NCI-H1105 (cell line): ENCODE results near the gene SYNGR2.

ENCODE experiments used
- DNase-seq: peaks from one replicate; lab custom pipeline; 2025; lab: John Stamatoyannopoulos, UW

SYNGR2 gene

DNA sequence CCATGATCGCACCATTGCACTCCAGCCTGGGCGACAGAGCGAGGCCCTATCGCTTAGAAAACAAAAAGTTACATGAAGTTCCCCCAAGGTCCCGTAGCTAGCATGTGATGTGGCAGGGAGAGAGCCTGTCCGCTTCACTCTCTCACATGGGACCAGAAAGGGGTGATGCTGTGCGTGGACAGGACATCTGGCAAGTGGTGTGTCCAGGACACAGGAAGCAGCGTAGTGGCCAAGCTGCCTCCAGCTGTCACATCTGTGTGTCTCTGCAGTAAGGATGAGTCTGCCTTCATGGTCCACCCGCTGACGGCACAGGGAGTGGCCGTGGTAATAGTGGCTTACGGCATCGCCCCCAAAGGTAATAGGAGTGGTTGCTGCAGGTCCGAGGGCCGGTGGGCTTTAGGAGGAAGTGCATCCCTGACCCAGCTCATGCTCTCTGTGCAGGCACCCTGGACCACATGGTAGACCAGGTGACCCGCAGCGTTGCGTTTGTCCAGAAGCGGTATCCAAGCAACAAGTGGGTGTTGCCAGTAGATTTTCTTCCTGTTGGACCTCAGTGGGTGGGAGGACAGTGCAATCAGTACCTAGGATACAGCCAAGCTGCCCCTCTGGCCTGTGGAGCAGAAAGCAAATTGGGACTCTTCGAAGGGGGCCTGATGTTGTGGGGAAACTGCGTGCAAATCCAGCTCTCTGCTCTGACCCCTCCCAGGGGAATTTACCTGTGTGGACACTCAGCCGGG lies 36.2 kb downstream of the SYNGR2 start:
- DNase-seq, result no peak

DNA sequence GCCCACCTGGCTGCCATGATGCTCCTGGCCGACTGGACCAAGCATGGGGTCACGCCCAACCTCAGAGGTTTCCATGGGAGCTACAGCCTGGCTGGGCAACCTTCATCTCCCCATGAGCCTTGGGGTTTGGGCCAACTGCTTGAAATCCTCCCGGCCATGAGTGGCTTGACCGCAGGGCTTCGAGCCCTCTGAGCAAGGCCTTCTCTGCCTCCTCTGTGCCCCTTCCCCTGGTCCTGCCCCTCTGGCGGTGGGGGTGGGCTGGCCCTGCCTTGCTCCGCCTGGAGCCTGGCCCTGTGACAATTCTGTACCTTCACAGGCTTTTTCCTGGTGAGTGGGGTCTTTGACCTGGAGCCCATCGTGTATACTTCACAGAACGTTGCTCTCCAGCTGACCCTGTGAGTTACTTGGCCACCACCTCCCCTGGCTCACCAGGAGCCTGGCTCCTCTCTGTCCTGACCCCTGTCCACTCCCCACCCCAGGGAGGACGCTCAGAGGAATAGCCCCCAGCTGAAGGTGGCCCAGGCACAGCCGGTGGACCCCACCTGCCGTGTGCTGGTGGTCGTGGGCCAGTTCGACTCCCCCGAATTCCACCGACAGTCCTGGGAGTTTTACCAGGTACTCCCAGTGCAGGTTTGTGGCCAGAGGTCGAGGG lies 36.9 kb downstream of the SYNGR2 start:
- no peak for DNase-seq

DNA sequence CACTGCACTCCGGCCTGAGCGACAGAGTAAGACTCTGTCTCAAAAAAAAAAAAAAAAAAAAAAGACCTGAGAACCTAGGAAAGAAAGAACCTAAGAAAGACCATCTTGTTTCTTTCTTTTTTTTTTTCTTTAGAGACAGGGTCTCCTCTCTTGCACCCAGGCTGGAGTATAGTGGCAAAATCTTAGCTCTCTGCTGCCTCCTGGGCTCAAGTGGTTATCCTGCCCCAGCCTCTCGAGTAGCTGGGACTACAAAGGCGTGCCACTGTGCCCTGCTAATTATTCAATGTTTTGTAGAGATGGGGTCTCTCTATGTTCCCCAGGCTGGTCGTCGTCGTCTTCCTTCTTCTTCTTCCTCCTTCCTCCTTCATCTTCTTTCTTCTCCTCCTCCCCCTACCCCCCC lies 37.9 kb downstream of the SYNGR2 start:
- no peak for DNase-seq

DNA sequence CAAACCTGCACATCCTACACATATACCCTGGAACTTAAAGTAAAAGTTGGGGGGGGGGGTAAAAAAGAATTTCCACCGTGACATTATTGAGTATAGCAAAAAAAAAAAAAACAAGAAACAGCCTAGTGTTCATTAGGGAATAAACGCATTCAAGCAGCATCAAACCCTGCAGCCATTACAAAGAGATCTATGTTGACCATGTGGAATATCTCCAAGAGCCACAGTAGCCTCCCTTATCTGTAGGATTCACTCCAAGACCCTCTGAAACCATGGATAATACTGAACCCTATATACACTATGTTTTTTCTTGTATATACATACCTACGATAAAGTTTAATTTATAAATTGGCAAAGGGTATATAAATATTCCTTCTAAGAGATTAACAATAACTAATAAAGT lies 40.1 kb downstream of the SYNGR2 start:
- no peak for DNase-seq

DNA sequence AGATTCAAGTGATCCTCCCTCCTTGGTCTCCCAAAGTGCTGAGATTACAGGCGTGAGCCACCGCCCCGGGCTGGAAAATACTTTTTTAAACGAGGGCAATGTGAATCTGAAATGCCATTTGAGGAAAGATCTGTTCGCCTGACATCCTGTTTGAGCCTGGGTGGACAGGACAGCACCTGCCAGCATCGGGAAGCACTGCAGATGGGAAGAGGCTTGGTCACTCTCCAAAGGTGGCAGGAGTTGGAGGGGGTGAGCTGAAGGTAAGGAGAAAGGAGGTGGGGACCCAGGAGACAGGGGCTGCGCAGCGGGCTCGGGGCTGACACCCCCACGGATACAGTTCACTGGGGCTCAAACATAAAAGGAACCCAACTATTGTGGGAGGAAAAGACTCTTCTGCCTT lies 41.7 kb downstream of the SYNGR2 start:
- DNase-seq, result no peak

DNA sequence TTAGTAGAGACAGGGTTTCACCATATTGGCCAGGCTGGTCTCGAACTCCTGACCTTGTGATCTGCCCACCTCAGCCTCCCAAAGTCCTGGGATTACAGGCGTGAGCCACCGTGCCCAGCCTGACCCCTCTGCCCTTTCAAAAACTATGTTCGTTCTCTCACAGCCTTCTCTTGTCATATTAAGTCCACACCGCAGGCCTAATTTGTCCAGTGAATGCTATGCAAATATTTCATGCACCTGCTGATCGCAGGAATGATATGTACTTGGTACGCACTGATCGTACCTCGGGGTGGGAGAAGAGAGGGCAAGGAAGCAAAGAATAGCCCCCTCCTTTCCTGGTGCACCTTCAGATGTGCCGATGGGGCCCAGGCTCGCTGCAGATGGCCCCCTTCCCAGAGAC lies 42.7 kb downstream of the SYNGR2 start:
- no peak for DNase-seq

DNA sequence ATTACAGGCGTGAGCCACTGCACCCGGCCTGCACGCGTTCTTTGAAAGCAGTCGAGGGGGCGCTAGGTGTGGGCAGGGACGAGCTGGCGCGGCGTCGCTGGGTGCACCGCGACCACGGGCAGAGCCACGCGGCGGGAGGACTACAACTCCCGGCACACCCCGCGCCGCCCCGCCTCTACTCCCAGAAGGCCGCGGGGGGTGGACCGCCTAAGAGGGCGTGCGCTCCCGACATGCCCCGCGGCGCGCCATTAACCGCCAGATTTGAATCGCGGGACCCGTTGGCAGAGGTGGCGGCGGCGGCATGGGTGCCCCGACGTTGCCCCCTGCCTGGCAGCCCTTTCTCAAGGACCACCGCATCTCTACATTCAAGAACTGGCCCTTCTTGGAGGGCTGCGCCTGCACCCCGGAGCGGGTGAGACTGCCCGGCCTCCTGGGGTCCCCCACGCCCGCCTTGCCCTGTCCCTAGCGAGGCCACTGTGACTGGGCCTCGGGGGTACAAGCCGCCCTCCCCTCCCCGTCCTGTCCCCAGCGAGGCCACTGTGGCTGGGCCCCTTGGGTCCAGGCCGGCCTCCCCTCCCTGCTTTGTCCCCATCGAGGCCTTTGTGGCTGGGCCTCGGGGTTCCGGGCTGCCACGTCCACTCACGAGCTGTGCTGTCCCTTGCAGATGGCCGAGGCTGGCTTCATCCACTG lies 45.8 kb downstream of the SYNGR2 start, which contains the start of gene BIRC5:
Gene BIRC5, plus strand, starts transcription at position 238 of the 690 bp plus-strand sequence. Its CDS starts 64 bp downstream, at position 302.
- DNase-seq, result peak; percentile 87

DNA sequence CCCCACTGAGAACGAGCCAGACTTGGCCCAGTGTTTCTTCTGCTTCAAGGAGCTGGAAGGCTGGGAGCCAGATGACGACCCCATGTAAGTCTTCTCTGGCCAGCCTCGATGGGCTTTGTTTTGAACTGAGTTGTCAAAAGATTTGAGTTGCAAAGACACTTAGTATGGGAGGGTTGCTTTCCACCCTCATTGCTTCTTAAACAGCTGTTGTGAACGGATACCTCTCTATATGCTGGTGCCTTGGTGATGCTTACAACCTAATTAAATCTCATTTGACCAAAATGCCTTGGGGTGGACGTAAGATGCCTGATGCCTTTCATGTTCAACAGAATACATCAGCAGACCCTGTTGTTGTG lies 46.3 kb downstream of the SYNGR2 start:
- DNase-seq, result no peak

DNA sequence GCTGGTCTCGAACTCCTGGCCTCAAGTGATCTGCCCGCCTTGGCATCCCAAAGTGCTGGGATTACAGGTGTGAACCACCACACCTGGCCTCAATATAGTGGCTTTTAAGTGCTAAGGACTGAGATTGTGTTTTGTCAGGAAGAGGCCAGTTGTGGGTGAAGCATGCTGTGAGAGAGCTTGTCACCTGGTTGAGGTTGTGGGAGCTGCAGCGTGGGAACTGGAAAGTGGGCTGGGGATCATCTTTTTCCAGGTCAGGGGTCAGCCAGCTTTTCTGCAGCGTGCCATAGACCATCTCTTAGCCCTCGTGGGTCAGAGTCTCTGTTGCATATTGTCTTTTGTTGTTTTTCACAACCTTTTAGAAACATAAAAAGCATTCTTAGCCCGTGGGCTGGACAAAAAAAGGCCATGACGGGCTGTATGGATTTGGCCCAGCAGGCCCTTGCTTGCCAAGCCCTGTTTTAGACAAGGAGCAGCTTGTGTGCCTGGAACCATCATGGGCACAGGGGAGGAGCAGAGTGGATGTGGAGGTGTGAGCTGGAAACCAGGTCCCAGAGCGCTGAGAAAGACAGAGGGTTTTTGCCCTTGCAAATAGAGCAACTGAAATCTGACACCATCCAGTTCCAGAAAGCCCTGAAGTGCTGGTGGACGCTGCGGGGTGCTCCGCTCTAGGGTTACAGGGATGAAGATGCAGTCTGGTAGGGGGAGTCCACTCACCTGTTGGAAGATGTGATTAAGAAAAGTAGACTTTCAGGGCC lies 51.2 kb downstream of the SYNGR2 start:
- DNase-seq, result no peak
